GM19043 (cell line): ENCODE results near the gene ZNF593OS.

Experiments used
- ATAC-seq: cut with Tn5 transposase; IDR thresholded peaks from one replicate; pipeline ENCODE4 v1.9.1; 2021; ENCODE audit warnings: low read depth; ENCODE audit not compliant: unreplicated experiment

ZNF593OS gene

GRCh38 chr1:26184883-26185282 is 13.3 kb upstream of the ZNF593OS start:
- no peak for ATAC-seq

DNA sequence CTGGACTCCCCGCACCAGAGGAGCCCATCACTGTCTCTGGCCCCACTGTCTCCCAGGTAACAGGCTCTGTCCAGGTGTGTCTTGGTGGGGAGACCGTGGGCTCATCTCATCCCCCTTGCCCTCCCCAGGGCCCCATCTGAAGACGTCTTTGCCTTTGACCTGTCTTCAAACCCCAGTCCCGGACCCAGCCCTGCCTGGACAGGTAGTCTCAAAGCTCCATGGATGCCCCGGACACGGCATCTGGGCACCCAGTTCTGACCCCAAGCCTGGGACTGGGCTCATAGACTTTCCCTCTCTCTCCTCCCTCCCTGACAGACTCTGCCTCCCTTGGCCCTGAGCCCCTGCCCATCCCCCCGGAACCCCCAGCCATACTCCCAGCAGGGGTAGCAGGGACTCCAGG is 12.5 kb upstream of the ZNF593OS start:
- ATAC-seq, result no peak

DNA sequence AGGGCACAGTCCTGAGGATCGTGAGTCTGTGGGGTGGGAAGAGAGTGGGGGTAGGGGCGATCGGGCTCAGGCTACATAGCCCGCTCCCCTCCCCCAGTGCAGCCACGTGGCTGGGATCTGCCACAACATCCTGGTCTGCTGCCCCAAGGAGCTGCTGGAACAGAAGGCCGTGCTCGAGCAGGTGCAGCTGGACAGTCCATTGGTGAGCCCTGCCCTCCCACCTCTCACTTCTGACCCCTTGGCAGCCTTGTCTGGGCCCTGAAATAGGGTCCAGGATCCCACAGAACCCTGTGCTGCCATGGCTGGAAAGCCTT is 10.7 kb upstream of the ZNF593OS start:
- ATAC-seq, result no peak

- ATAC-seq, result no peak
Observed at GRCh38 chr1:26181586-26182382, 10.2 kb upstream of the ZNF593OS start.

- ATAC-seq, result no peak
Observed at GRCh38 chr1:26180010-26180506, 8.4 kb upstream of the ZNF593OS start.

DNA sequence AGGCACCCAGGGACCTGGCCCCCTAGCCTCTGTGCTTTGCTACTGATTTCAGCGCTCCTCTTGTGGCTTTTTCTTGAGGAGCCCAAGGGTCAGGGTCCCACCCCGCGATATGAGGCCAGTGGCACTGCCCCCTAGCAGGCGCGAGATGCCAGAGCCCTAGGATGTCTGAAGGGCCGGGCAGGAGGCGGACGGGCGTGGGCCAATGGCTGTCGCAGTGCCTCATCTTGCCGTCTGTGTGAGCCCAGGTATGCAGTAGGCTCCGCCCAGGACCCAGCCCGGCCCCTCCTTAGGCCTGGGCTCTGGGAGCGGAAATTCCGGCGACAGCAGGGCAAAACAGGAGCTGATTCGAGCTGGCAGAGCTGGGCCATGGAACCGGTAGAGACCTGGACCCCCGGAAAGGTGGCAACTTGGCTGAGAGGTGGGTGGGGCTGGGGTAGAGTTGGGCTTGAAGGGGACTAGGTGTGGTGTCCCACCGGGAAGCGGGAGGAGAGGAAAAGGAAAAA is 5.6 kb upstream of the ZNF593OS start, which contains the start of gene CNKSR1:
Gene CNKSR1 (plus strand): TSS at position 310 of the 503 bp plus-strand sequence. CDS start 57 bp downstream, at position 367.
- ATAC-seq, result no peak

GRCh38 chr1:26175346-26175745 is 3.7 kb upstream of the ZNF593OS start:
- no peak for ATAC-seq

DNA sequence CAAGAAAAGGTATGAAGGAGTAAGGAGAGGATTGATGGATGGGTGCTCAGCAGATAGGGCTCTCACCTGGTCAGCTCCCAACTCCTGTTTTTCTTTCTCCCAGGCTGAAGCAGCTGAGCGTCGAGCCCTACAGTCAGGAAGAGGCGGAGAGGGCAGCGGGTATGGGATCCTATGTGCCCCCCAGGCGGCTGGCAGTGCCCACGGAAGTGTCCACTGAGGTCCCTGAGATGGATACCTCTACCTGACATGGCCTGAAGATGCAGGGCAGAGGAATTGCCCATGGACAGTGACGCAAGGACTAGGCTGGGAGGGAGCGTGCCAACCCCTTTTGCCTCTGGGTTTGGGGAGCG is 1.2 kb downstream of the ZNF593OS start:
- no peak for ATAC-seq

DNA sequence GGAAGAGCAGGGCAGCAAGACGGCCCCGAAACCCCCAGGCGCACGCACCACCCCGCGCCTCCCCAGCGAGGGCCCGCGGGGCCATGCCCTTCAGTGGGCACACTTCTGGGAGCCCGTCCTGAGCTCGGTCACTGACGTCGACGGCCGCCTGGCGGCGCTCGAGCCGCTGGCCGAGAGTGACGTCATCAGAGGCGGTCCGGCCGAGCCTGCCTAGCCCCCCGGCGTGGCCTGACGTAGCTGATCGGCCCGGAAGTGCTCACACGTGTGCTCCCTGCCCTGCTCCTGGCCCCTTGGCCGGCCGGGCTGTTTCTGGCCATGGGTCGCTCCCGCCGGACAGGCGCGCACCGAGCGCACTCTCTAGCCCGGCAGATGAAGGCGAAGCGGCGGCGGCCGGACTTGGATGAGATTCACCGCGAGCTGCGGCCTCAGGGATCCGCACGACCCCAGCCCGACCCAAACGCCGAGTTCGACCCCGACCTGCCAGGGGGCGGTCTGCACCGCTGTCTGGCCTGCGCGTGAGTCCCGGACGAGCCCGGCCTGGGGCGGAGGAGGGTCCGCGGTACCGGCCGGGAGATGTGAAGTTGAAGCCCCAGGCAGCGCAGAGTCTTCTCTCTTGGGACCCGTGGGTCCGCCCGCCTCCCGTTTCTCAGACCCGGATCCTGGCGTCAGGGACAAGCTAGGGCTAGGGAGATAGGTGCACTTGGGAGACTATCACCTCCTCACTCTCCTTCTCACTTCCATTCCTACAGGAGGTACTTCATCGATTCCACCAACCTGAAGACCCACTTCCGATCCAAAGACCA is 1.8 kb downstream of the ZNF593OS start, which contains the start of gene ZNF593:
Gene ZNF593 (plus strand): TSS at position 240 of the 803 bp plus-strand sequence. CDS start 76 bp downstream, at position 316.
- peak; percentile 91 for ATAC-seq

GRCh38 chr1:26169198-26169554 is 2.5 kb downstream of the ZNF593OS start:
- no peak for ATAC-seq

DNA sequence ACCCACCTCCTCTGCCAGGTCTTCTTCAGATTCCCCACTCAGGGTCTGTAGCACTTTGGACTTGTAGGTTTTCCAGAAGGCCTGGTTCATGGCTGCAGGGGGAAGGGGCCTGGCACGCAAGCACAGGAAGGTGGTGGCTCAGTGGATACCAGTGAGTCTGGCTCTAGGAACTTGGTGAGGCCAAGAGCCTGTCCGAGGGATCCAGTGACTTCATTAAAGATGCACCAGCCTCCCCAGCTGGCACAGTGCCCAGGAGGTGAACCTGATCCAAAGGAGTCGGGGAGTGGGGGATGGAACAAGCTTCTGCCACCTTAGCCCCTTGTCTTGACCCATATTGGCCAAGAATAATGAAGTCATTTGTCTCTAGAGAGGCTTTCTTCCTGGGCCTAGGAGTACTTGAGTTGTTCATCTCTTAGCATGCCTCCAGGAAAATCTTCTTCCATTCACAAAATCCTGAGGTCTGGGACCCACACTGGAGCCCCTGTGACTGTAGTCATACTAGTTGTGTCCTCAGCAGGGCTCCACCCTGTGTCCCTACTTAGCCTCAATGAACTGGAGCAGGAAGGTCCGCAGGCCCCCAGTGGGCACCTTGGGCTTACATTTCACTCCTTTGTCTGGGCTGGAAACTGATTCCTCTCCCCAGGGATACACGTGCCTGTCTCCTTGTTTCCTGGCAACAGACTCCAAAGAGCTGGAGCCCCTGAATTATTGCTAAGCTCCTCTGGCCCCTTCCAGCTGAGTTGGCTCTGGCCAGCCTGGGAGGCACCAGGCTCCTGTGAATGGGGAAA is 3.0 kb downstream of the ZNF593OS start, which contains the start of gene C1orf232:
Gene C1orf232 (minus strand): TSS at position 554 of the 788 bp plus-strand sequence. CDS start 464 bp downstream, at position 90.
- ATAC-seq, result no peak

- ATAC-seq, result no peak
Observed at GRCh38 chr1:26166719-26167281, 4.8 kb downstream of the ZNF593OS start.

DNA sequence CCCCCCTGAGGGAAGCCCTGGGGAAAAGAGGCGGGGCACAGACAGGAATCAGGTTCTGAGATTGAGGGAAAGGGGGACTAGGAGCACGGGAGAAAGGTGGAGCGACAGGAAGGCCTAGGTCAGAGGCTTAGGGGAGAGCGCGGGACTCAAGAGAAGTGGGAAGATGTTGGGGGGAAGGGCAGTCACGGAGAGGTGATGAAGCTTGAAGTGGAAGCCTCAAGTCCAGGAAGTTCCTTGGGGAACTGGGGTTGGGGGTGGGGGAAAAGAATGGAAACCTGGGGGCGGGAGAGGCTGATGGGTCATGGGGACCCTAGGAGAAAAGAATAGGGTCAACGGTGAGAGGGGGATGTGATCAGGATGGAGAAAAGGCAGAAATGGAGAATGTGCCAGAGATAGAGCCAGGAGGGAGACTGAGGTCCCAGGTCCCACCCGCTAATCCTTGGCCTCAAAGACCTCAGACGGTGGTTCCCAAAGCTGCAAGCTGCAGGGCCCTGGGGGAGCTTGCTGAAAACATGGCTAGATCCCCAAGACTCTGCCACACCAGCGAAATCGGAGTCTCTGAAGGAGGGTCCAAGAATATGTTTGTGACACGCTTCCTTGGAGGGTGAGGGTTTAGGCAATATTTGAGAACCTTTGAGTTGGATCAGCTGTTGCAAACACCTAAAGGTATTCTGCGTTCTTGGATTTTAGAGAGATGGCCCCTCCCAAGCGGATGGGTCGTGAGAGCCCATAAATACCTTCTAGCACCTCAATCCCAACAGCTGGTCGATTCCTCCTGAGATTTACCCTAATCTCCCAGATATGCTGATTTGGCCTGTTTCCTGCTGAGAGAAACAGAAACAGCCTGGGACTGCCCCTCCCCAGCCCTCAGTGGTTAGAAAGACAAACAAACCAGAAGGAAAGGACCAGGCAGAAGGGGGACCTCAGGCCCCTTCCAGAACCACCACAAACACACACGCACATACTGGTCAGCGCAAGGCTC is 6.5 kb downstream of the ZNF593OS start:
- no peak for ATAC-seq

- no peak for ATAC-seq
Observed at GRCh38 chr1:26164036-26164860, 7.4 kb downstream of the ZNF593OS start.

DNA sequence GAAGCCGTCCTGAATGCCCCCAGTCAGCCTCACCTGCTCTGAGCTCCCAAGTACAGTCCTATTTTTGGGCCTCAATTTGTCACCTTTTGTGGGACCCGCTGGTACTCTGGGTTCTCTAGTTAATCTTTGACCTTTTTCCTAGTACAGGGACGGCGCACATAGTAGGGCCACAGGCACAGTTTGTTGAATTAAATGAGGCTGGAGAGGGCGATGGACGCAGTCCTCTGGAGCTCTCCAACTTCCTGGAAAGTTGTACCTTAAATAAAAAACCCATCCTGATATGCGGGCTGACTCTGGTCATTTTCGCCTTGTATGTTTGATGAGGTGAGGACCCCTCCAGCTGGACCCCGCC is 8.0 kb downstream of the ZNF593OS start:
- ATAC-seq, result no peak

DNA sequence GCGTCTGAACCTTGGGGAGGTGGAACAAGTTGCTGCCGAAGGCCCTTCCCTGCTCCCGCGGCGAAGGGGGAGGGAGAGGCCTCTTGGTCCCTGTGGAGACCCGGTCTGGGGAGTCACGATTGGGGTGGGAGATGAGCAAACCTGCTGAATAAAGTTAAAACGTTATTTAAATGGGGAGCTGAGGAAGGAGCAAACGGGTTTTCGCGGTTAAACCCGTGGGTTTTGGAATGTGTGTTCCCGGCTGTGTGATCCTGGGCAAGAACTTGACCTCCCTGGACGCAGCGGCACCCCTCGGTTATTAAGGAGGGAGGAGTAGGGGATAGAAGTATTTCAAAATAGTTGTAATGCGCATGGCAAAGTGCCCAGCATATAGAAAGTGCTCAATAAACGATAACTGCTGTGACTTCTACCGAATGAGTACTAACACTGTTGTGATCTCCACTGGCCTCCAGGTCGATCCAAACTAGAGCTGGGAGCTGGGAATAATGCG is 9.4 kb downstream of the ZNF593OS start:
- no peak for ATAC-seq

DNA sequence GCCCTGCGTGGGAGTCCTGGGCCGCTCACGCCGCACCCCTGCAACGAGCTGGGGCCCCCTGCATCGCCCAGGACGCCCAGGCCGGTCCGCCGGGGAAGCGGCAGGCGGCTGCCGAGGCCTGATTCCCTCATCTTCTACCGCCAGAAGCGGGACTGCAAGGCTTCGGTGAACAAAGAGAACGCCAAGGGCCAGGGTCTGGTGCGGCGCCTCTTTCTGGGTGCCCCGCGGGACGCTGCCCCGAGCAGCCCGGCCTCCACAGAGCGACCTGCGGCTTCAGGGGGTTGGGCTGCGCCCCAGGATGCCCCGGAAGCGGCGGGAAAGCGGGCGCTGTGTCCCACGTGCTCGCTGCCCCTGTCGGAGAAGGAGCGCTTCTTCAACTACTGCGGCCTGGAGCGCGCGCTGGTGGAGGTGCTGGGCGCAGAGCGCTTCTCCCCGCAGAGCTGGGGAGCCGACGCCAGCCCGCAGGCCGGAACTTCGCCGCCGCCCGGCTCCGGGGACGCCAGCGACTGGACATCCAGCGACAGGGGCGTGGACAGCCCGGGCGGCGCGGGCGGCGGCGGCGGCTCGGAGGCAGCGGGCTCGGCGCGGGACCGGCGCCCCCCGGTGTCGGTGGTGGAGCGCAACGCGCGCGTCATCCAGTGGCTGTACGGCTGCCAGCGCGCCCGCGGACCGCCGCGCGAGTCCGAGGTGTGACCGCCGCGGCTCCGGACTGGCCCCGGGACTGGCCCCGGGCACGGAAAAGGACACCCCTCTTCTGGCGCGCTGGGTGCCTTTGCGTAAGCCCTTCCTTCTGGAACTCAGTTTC is 10.0 kb downstream of the ZNF593OS start:
- no peak for ATAC-seq
